AG10803 (cell line): ENCODE results near the gene ERGIC1.

Source experiments
- DNase-seq: peaks from one replicate; pipeline ENCODE4 v3.0.0; 2010; ENCODE audit warnings: low read depth
- H3K4me3 ChIP-seq: 2 replicates; pipeline ENCODE4 v1.5.1; 2011; ENCODE audit warnings: mild to moderate bottlenecking, low read length, control low read depth
- CTCF ChIP-seq: conservative IDR thresholded peaks from 2 replicates; pipeline ENCODE4 v1.5.1; 2011; ENCODE audit warnings: mild to moderate bottlenecking, low read length, control low read depth, inconsistent platforms

Gene ERGIC1

DNA sequence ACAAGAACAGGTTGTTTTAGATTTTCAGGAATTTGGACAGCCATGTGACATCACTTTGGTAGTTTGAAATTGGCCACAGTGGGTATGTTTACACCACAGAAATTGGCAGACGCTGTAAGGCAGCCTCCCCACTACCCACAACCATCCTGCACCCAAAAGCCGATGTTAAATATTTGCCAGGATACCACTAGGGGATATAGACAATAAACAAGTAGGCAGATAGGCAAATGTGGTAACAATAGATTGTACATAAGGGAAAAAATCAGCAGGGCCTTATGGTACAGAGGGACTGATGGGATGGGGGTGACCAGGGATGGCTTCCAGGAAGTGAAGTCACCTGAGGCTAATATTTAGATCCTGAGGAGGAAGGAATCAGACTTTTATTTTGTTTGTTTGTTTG, 31.9 kb upstream of the ERGIC1 start:
- DNase-seq, result no peak
- no peak overlapping the region for H3K4me3 ChIP-seq
- no peak for TF ChIP-seq CTCF

DNA sequence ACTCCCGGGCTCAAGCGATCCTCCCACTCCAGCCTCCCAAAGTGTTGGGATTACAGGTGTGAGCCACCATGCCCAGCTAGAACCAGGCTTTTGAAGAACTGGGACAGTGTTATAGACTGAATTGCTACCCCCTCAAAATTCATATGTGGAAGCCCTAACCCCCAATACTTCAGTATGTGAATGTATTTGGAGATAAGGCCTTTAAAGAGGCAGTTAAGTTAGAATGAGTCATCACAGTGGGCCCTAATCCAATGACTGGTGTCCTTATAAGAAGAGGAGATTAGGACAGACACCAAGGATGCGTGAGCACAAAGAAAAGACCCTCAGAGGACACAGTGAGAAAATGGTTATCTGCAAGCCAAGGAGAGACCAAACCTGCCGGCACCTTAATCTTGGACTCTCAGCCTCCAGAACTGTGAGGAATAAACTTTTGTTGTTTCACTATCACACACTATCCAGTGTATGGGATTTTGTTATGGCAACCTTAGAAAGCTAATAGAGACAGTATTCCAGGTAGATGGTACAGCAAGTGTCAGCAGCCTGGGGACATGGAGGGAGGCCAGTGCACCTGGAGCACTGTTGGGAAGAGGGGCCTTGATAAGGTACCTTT, 31.4 kb upstream of the ERGIC1 start:
- H3K4me3 ChIP-seq, result no peak overlapping the region
- peak; percentile 52 for DNase-seq
- no peak for TF ChIP-seq CTCF

DNA sequence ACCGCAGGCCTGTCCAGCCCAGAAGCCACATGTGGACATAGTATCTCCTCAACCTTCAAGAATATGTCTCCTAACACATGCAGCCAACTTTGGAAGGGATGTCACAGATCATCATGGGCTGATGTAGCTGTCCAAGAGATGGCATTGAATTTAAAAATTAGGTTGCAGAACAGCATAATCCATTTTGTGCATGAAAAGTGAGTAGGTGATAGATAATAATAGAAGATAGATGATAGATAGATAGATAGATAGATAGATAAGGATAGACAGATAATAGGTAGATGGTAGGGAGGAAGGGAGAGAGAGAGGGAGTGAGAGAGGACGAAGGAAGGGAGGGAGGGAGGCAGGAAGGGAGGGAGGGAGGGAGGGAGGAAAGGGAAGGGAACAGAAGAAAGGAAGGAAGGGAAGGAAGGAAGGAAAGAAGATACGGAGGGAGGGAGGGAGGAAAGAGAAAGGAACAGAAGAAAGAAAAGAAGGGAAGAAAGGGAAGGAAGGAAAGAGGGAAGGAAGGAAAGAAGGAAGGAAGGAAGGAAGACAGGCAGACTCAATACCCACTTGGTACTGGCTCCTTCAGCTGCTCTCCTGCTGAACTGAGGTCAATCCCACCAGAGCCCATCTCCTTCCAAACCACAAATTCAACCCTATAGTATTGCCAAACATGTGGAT, 28.9 kb upstream of the ERGIC1 start:
- no peak for DNase-seq
- TF ChIP-seq CTCF, result no peak
- no peak overlapping the region for H3K4me3 ChIP-seq

DNA sequence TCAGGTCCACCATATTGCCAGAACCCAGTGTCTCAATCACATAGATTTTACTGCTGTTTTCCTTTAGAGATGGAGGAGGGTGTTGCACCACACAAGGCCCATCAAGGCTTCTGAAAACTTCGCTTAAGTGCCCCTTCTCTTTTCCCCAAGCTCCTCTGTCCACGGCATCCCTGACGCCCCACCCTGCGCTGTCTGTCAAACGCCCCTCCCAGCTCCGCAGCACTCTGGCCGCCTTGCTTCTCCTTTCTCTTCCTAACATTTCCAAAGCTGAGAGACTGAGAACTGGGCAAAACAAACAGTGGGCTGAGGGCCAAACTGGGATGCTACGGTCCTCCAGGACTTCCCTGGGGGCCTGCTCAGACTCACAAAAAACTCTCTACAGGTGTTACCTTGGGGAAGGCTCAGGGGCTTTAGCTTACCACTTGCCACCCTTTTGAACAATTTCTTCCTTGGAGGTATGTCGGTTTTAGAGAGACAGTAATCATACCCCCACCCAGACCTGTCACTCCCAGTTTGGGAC, 28.3 kb upstream of the ERGIC1 start:
- TF ChIP-seq CTCF, result no peak
- no peak overlapping the region for H3K4me3 ChIP-seq
- DNase-seq, result no peak

GRCh38 chr5:172806897-172807672, 27.0 kb upstream of the ERGIC1 start:
- no peak for TF ChIP-seq CTCF
- DNase-seq, result peak; percentile 84
- H3K4me3 ChIP-seq, result peak overlapping the region; percentile 47

- DNase-seq, result no peak
These were observed 26.2 kb upstream of the ERGIC1 start for GRCh38 chr5:172807766-172808311.

More at GRCh38 chr5:172807766-172808311, 26.2 kb upstream of the ERGIC1 start:
- no peak overlapping the region; the same call in 1 of the 2 replicates for H3K4me3 ChIP-seq
- TF ChIP-seq CTCF, result no peak
